Activated CD8-positive, alpha-beta T cell treated with anti-CD3 and anti-CD28 coated beads, Interleukin-2, amount 10 ng/mL, durations not matched to agents 7 days and 5 days (primary cell): ENCODE measurements around the gene HES5. TPM values are rescaled to one million over a fixed set of nuclear protein-coding genes. Genes with fewer than 3 reads are reported as not detected.

Experiments used
- ATAC-seq: fragments of 150-1000 bp; cut with Tn5 transposase; one replicate; pipeline ENCODE4 v1.10.0; 2021; ENCODE audit warnings: moderate library complexity
- CTCF ChIA-PET: fragments of 350-600 bp; sonication (Branson Sonifier 250); formaldehyde crosslinking; loops from one replicate; lab custom pipeline; 2021; ENCODE audit warnings: antibody characterized with exemption; lab: Charles Lee
- POLR2A ChIA-PET: fragments of 350-600 bp; sonication (Branson Sonifier 250); formaldehyde crosslinking; loops from one replicate; lab custom pipeline; 2021; ENCODE audit warnings: antibody characterized with exemption; lab: Charles Lee
- DNase-seq: peaks from one replicate; pipeline ENCODE4 v3.0.0-alpha.2; 2020
- H3K27ac Mint-ChIP-seq: one replicate; pipeline ENCODE4 v1.8.0; 2021; ENCODE audit warnings: mild to moderate bottlenecking, mixed read lengths
- H3K27me3 Mint-ChIP-seq: one replicate; pipeline ENCODE4 v1.8.0; 2021; ENCODE audit warnings: low read depth, mixed read lengths
- H3K36me3 Mint-ChIP-seq: one replicate; pipeline ENCODE4 v1.8.0; 2021; ENCODE audit warnings: low read depth, mixed read lengths
- H3K4me1 Mint-ChIP-seq: one replicate; pipeline ENCODE4 v1.8.0; 2021; ENCODE audit warnings: low read depth, mixed read lengths
- H3K4me3 Mint-ChIP-seq: one replicate; pipeline ENCODE4 v1.8.0; 2021; ENCODE audit warnings: mild to moderate bottlenecking, mixed read lengths
- H3K9me3 Mint-ChIP-seq: one replicate; pipeline ENCODE4 v1.8.0; 2022; ENCODE audit warnings: mixed read lengths; ENCODE audit not compliant: insufficient read depth
- total RNA-seq, 2 experiments: library from RNA; stranded (reverse); gene quantifications; one replicate each; pipeline ENCODE4 v1.2.3, GENCODE V29; 2021

The HES5 gene
- total RNA-seq, 2 experiments from 2014 or later, result not detected

DNA sequence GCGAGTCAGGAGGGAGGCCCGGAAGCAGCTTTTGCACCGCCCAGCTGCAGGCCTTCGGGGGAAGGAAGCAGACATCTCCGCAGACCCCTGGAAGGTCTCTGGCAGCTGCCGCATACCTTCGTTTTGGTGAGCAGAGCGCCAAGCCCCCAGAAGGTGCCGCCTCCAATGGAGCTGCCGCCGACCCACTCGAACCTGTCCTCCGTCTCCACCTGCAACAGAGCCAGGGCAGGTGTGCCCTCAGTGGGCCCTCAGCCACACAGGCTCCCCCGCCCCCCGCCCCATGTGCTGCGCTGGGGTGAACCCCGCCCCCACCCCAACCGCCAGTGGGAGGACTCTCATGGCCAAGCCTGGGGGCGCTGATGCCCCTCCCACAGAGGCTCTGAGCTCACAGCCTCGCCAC, 9.9 kb downstream of the HES5 start:
- Mint-ChIP-seq H3K36me3 (peaks cover 41% of the 10 kb centered on the region), H3K27me3 (no peaks in the 10 kb centered on the region), H3K4me1 (peaks cover 32% of the 10 kb centered on the region), H3K9me3 (no peaks in the 10 kb centered on the region), H3K27ac (no peak overlapping the region), H3K4me3 (no peak overlapping the region)
- ATAC-seq (no peak), DNase-seq (no peak)
- POLR2A ChIA-PET, result no interaction called here
- CTCF ChIA-PET, result interaction anchor here (0.8 kb wide), 1 partner anchor 27 kb away, joined by 3 read pairs; no protein-coding TSS in a partner anchor

DNA sequence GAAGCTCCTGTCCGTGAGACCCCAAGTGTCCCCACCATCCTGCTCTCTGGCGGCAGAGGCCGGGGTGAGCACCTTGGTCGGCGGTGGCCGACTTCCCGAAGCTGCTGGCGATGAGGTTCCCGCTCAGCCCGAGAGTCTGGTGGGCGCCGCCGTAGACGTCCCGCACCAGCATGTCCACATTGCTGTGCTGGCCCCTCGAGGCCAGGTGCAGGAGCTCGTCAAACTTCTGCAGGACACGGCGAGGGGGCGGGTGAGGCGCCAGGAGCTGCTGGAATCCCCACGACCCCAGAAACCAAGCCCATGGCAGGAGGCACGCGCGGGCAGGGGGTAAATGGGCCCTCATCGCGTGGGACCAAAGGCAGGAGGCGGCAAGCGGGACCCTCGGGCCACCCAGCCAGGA, 10.3 kb downstream of the HES5 start:
- H3K27me3 Mint-ChIP-seq, result no peaks in the 10 kb centered on the region

DNA sequence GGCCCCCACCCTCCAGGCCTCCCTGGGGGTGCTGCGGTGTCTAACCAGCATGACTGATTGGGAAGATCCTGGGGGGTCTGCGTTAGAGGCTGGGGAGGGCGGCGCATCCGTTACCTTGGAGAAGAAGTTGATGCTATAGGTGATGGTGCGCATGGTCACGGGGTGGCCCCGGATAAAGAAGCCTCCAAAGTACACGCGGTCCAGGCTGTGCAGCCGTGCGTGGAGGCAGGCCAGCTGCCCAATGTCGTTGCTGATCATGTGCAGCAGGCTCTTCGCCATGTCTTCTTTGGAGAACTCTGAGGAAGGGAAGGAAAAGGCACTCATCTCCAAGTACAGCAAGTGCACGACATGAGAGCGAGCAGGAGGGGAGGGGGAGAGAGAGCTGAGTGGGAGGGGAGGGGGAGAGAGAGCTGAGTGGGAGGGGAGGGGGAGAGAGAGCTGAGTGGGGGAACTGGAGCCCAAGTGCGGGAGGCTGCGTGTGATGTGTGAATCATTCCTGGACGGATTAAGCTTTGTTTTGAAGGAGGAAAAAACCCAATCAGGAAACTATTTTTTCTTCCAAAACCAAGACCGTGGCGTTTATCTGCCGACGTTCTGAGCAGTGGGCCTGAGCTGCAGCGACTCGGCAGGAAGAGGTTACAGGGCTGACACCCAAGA, 10.9 kb downstream of the HES5 start:
- H3K4me3 Mint-ChIP-seq, result no peak overlapping the region
- no peaks in the 10 kb centered on the region for H3K9me3 Mint-ChIP-seq
- peaks cover 36% of the 10 kb centered on the region for H3K36me3 Mint-ChIP-seq
- H3K4me1 Mint-ChIP-seq, result peaks cover 21% of the 10 kb centered on the region
- no peak overlapping the region for H3K27ac Mint-ChIP-seq
- ChIA-PET POLR2A (no interaction called here), CTCF (interaction anchor here (0.8 kb wide), 1 partner anchor 28 kb away, joined by 3 read pairs; no protein-coding TSS in a partner anchor)
- no peak for ATAC-seq
- no peak for DNase-seq
- H3K27me3 Mint-ChIP-seq, result no peaks in the 10 kb centered on the region

More for the DNA sequence above, 10.3 kb downstream of the HES5 start:
- ATAC-seq (no peak), DNase-seq (no peak)
- ChIA-PET POLR2A (no interaction called here), CTCF (interaction anchor here (0.8 kb wide), 1 partner anchor 28 kb away, joined by 3 read pairs; no protein-coding TSS in a partner anchor)
- no peak overlapping the region for H3K27ac Mint-ChIP-seq
- peaks cover 27% of the 10 kb centered on the region for H3K4me1 Mint-ChIP-seq
- no peaks in the 10 kb centered on the region for H3K9me3 Mint-ChIP-seq
- peaks cover 39% of the 10 kb centered on the region for H3K36me3 Mint-ChIP-seq
- H3K4me3 Mint-ChIP-seq, result no peak overlapping the region

DNA sequence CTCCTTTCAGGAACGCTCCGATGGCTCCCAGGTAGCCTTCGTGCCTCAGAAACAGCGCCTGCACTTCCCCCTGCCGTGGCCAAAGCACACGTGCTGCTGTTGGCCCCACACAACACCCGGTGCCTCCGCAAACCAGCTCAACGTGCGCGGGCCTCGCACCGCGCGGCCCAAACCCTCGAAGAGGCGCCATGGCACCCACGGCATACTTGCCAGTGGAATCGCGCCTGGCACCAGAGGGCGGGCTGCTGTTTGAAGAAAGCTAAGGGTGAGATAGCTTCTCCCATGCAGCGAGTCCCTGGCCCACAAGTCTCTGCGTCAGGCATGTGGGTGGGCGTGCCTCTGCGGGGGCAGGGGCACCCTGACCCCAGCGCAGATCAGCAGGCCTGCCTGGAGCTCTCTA, 11.5 kb downstream of the HES5 start:
- DNase-seq (no peak), ATAC-seq (no peak)
- no peak overlapping the region for H3K4me3 Mint-ChIP-seq
- ChIA-PET CTCF (no interaction called here), POLR2A (interaction anchor here (0.6 to 0.9 kb wide), 2 partner anchors 8 to 43 kb away, joined by 3 to 4 read pairs; partner anchors contain the start of gene PANK4)
- H3K27me3 Mint-ChIP-seq, result no peaks in the 10 kb centered on the region
- H3K9me3 Mint-ChIP-seq, result no peaks in the 10 kb centered on the region
- H3K27ac Mint-ChIP-seq, result no peak overlapping the region
- H3K4me1 Mint-ChIP-seq, result peaks cover 15% of the 10 kb centered on the region
- peaks cover 40% of the 10 kb centered on the region for H3K36me3 Mint-ChIP-seq

DNA sequence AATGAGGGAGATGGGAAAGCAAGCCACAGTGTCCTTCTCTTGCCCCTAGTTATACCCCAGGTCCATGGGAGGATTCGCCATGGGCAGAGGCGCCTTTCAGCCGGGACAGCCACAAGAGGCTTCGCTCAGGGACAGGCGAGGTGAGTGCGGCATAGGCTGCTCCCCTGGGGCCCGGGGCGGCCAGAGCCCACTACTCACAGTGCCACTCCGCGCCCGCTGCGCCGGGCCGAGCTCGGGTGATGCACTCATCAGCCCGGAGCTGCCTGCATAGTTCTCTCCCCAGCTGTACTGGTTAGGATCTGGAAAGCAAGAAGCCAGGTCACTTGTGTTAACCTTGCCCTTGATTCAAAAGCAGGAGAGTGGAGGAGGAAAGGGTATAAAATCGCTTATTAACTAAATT, 12.1 kb downstream of the HES5 start:
- Mint-ChIP-seq H3K27ac (no peak overlapping the region), H3K27me3 (no peaks in the 10 kb centered on the region), H3K9me3 (no peaks in the 10 kb centered on the region), H3K4me1 (peaks cover 9% of the 10 kb centered on the region), H3K36me3 (peaks cover 38% of the 10 kb centered on the region), H3K4me3 (no peak overlapping the region)
- ChIA-PET POLR2A (interaction anchor here (0.6 to 0.9 kb wide), 2 partner anchors 9 to 43 kb away, joined by 3 to 4 read pairs; partner anchors contain the start of gene PANK4), CTCF (no interaction called here)
- ATAC-seq (no peak), DNase-seq (no peak)

DNA sequence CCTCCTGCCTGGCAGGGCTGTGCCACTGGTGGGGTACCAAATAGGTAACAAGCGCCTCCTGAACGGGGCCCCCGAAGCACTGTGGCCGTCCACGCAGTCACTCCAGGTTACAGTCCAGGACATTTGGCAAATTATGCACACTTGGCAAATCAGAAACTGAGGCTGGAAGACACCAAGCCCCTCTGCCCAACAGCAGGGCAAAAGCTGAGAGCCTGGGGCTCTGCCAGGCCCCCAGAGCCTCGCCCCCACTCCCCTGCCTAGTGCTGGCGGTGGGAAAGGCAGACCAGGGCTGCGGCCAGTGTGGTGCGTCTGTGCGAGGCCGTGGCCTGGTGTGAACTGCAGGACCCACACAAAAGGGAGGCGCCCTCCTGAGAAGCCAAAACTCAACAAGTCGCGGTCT, 13.1 kb downstream of the HES5 start:
- DNase-seq (no peak), ATAC-seq (no peak)
- no peak overlapping the region for H3K4me3 Mint-ChIP-seq
- no peaks in the 10 kb centered on the region for H3K4me1 Mint-ChIP-seq
- CTCF ChIA-PET, result interaction anchor here (0.7 kb wide), 1 partner anchor 54 kb away, joined by 3 read pairs; no protein-coding TSS in a partner anchor
- POLR2A ChIA-PET, result no interaction called here
- H3K9me3 Mint-ChIP-seq, result no peaks in the 10 kb centered on the region
- H3K36me3 Mint-ChIP-seq, result peaks cover 30% of the 10 kb centered on the region
- H3K27me3 Mint-ChIP-seq, result no peaks in the 10 kb centered on the region
- no peak overlapping the region for H3K27ac Mint-ChIP-seq

DNA sequence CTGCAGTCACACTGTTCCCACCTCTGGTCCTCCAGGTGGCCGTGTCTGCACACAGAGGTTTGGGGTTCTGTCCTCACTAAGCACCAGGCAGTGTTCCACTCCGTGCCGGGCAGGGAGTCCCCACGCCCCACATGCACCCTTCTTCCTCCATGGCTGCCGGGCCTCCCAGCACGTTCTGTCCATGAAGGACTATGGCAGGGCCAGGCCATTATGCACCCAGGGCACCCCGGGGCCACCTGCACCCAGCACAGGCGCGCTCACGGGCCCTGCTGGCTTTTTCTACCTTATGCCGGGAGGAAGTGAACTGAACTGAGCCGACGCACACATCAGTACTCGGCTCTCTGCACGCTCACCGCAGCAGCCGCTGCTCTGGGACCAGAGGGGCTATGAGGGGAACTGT, 13.9 kb downstream of the HES5 start:
- H3K27ac Mint-ChIP-seq, result no peak overlapping the region
- ChIA-PET CTCF (no interaction called here), POLR2A (no interaction called here)
- no peaks in the 10 kb centered on the region for H3K4me1 Mint-ChIP-seq
- peaks cover 35% of the 10 kb centered on the region for H3K36me3 Mint-ChIP-seq
- no peak overlapping the region for H3K4me3 Mint-ChIP-seq
- no peaks in the 10 kb centered on the region for H3K27me3 Mint-ChIP-seq
- no peak for ATAC-seq
- no peaks in the 10 kb centered on the region for H3K9me3 Mint-ChIP-seq
- DNase-seq, result no peak

DNA sequence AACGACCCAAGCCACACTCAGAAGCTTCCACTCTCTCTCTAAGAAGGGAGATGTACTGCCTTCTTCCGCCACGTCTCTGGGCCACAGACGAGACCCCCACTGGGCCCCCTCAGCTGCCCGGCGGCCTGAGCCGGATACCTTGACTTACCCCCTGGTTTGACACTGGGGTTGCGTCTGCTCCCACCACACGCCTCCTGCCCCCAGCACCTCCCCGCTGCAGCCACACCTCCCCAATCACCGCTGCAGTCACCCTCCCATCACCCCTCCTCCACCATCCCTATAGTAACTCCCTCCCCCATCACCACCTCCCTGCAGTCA, 14.3 kb downstream of the HES5 start:
- ATAC-seq, result no peak
- no peak overlapping the region for H3K27ac Mint-ChIP-seq
- DNase-seq, result no peak
- no peaks in the 10 kb centered on the region for H3K27me3 Mint-ChIP-seq
- H3K9me3 Mint-ChIP-seq, result no peaks in the 10 kb centered on the region
- no peak overlapping the region for H3K4me3 Mint-ChIP-seq
- peaks cover 31% of the 10 kb centered on the region for H3K36me3 Mint-ChIP-seq
- CTCF ChIA-PET, result interaction anchor here (1.5 kb wide), 1 partner anchor 9 kb away, joined by 3 read pairs; no protein-coding TSS in a partner anchor
- POLR2A ChIA-PET, result no interaction called here
- no peaks in the 10 kb centered on the region for H3K4me1 Mint-ChIP-seq

DNA sequence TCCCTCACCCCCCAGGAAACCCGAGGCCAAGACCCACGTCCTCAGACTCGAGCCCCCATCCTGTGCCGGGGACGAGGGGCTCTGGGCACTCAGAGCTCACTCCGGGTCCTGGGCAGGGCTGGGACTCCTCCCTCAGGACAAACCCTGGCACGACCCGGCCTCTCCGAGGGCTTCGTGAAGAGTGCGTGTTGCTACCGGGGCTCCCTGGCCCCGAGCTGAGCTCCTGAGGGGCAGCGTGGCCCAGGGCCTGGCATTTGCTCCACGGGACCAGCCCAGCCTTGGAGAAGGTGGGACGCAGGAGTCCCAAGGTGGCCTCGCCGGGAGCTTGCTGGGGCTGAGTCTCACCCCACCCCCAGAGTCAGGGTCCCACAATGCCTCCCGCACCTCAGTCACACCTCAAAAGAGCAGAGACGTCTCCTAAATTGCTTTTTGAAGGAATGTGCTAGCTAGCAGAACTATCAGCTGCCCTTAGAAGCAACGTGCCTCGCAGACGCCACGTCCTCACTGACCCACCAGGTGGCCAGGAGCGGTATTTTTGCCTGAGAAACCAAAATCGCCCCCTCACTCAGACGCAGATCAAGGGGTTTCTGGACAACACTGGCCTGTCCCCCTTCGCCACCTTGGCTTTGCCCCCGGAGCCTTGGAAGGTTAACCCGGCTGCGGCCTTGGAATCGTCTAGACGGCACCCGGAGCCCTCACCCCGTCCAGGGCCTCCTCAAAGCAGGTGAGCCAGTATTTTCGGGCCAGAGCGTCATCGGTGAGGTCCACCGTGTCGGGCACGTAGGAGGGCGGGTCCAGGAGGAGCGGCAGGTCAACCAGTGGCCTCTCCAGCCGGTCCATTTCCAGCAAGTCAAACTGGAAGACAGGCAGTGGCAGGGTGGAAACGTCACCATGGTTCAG, 14.9 kb downstream of the HES5 start:
- ChIA-PET POLR2A (no interaction called here), CTCF (interaction anchor here (1.5 kb wide), 1 partner anchor 9 kb away, joined by 3 read pairs; no protein-coding TSS in a partner anchor)
- no peak for DNase-seq
- ATAC-seq, result no peak
- Mint-ChIP-seq H3K27me3 (no peaks in the 10 kb centered on the region), H3K4me3 (no peak overlapping the region), H3K36me3 (peaks cover 28% of the 10 kb centered on the region), H3K27ac (no peak overlapping the region), H3K9me3 (no peaks in the 10 kb centered on the region), H3K4me1 (no peaks in the 10 kb centered on the region)

DNA sequence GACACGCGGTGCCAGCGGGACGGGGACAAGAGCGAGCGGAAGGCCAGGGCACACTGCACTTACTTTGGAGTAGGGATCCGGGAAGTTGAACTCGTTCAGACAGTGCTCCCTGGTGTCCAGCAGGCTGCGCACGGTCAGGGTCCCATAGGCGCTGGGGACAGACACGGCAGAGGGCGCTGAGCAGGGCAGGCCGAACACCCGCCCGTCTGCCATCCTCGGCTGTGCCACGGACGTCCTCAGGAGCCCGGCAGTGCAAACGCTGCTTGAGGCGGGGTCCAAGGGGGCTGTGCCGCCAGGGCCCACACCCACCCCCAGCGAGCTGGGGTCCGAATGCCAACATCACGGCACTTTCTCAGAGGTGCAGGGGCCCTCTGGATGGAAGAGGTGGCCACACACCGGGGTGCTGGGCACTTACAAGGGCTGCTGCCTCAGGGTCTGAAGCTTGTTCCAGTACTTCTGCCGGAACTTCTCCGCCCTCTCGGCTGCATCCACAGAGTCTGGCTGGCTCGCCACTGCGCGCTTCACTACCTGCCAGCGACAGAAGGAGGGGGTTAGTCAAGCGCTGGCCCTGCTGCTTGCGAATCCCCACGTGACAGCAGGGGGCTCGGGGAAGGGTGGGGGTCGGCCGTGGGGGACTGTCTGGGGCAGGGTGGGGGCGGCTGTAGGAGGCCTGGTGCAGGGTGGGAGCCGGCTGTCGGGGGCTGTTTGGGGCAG, 16.0 kb downstream of the HES5 start:
- ChIA-PET POLR2A (no interaction called here), CTCF (interaction anchor here (0.7 to 1.5 kb wide), 2 partner anchors 10 to 132 kb away, joined by 3 read pairs; no protein-coding TSS in a partner anchor)
- Mint-ChIP-seq H3K4me3 (no peak overlapping the region), H3K4me1 (no peaks in the 10 kb centered on the region), H3K27me3 (no peaks in the 10 kb centered on the region), H3K36me3 (peaks cover 33% of the 10 kb centered on the region), H3K27ac (no peak overlapping the region), H3K9me3 (no peaks in the 10 kb centered on the region)
- ATAC-seq, result no peak
- no peak for DNase-seq

DNA sequence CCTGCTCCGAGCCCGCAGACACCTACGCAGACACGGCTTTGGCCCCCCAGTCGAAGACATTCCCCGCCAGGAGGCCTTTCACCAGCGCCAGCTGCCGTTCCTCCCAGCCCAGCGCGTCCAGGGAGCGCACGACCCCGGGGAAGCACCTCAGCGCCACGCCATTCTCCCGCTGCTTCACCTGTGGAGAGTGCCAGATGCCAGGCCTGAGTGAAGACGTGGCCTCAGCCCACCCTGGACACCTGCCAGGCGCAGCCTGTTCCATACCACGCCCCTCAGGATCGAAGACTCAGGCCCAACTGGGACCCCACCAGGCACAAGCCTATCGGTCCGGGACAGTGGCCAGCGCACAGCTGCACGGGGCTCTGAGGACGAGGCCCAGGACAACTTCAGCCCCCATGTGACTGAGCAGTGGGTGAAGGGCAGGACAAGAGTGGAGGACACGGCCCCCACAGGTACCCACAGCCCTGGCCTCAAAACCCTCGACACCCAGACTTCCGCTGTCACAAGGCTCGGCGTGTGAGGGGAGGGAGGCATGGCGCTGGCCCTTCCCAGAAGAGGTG, 17.1 kb downstream of the HES5 start:
- no peaks in the 10 kb centered on the region for H3K4me1 Mint-ChIP-seq
- H3K4me3 Mint-ChIP-seq, result no peak overlapping the region
- ChIA-PET CTCF (no interaction called here), POLR2A (no interaction called here)
- ATAC-seq, result no peak
- no peak for DNase-seq
- peaks cover 30% of the 10 kb centered on the region for H3K36me3 Mint-ChIP-seq
- peak overlapping the region; percentile 55 for H3K27ac Mint-ChIP-seq
- no peaks in the 10 kb centered on the region for H3K27me3 Mint-ChIP-seq
- no peaks in the 10 kb centered on the region for H3K9me3 Mint-ChIP-seq
